ENCODE results near the gene CKAP2L.
A peak's percentile ranks its signal among the peaks of the same experiment; 100 is the strongest.

The CKAP2L gene

GRCh38 chr2:112757265-112757664, 7.1 kb downstream of the CKAP2L start:
- no peak for DNase-seq

DNA sequence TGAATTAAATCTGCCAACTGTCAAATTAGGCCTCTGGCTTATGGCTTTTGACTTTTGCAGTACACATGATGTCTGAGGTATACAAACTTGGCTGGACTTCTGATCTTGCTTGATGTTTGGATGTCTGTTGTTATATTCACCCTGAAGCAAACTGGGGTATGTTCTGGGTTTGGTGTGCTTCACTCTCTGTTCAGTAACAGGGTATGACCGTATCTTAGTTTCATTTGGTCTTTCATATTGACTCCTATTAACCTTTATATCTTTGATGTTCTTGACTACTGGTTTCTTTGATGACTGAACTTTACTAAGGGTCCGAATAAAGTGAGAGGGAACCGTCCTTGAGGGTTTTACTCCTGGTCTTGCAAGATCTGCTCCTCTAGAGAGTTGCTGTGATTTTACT, 8.2 kb downstream of the CKAP2L start:
- no peak for DNase-seq

DNA sequence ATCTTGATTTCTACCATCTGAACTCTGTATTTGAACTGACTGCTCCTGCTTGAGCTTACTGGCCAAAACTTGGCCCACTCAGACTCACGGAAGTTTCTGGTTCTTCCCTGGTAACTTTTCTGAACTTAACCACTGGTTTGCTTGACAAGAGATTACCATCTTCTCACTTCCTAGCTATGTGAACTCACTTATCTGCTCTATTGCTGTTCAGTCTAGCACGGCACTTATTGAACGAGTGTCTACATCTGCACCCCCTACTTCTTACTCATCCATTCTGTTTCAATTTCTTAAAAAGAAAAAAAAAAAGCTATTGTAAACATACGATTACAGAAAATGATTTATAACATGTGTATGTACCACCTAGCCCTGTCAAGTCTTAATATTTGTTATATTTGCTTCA, 9.0 kb downstream of the CKAP2L start:
- DNase-seq = no peak

DNA sequence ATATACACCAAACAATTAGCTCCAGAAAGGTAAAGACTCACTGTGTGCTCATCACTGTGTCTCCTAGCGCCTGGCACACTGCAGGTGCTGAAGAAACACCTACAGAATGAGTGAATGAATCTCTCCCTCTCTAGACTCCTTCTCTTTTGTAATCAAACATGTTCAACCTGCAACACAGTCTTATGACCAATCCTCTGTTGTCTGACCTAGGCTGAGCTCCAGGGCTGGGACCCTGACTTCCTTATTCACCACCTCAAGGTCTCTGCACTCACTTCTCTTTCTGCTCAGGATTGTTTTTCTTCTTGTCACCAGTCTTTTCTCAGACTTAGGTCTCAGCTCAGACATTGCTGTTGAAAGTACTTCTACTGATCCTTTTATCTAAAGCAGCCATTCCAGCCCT, 9.8 kb downstream of the CKAP2L start:
- DNase-seq = no peak

DNA sequence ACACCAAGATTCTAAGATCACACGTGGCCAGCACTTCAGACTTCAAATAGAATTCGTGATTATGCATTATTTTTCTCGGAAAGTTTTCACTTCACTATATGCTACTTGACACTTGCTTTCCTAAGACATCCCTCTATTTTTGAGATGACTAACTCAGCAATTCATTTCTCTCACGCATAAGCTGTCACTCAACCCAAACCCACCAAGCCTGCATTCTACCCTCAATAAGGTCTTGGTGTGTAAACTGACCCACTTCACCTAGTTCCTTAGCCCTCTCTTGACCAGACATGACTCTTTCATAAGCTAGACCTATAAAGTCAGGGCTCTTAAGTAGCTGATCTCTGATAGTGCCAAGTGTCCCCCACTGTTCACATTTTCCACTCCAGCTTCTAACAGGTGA, 11.7 kb downstream of the CKAP2L start:
- DNase-seq = no peak

GRCh38 chr2:112751451-112752197, 12.8 kb downstream of the CKAP2L start:
- DNase-seq = no peak

GRCh38 chr2:112750560-112750843, 13.9 kb downstream of the CKAP2L start:
- DNase-seq = no peak

DNA sequence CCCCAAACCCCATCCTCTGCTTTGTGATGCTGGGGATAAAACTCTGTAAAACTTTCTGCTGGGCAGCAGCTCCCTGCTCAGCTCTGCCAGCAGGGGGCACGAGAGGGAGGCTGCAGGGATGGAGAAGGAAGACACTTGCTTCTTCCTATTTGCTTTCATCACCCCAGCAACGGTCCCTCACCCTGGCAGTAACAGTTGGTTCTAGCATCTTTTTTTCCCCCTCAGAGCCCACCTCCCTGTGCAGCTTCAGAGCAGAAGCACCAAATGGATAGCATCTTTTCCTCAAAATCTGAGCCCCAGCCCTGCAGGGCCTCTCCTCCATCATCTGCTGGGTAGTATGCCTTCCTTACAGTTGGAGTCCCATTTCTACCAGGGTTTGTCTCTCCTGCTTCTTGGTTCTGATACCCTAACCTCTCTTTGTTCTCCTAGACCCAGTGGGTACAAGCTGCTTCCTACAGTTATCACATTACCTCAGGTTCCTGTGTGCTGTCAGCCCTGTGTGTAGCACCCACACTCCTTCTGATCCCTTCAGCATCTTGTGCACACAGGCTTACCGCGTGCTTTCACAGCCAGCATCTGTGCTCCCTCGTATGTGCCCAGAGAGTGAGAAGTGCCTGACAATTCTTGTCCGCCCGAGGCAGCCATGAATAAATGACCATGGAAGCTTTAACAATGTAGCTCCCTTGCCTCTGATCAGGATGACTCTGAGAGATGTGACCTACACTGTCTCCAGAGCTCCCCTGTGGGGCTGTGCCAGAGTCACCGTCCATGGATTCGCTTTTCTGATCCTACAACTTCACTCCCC, 14.5 kb downstream of the CKAP2L start:
- DNase-seq = no peak

DNA sequence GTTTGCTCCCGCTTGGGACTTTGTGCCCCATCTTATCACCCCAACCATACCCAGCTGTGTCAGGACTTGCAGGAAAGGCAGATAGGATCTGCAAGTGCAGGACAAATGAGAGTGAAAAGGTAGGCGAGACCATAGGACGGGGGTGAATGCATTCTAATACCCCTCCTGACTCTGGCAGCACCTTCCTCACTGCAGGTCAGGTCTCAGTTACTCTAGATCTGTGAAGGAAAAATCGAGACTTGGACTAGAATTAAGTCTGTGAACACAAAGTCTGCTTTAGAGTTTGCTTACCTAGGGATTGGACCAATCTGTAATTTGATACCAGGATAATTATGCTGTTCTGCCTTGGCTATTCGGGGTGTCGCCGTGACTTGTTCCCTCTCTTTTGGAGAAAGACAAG, 23.9 kb downstream of the CKAP2L start:
- DNase-seq = no peak

DNA sequence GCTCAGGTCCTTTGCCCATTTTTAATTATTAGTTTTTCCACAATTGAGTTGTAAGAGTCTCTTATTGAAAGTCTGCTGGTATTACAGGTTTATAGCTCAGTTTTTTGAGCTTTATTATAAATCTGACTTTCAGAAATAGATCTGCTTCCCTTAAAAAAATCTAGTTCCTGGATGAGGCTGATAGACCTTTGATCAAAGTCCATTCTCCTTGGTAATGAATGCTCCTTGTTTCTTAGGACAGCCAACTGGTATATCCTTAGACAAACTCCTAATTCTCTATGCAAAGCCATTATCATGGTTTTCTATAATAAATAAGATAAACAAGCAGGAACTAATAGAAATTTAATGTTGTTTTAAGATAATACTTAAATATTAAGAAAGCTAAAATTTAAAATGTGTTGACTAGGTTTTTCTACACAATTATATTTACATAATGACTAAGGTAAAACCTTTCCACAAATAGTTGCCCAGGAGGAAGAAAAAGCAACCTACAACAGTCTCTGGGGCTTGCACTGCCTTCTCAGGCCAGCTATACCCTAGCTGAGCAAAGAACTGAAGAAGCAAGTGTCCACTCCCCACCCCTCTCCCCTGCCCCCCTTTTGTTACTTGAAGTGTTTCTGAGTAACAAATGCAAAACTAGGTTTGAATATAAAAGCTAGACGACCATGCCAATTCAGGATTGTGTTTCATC, 26.7 kb downstream of the CKAP2L start:
- DNase-seq = no peak

- no peak for DNase-seq
Measured at GRCh38 chr2:112733871-112734270, 30.5 kb downstream of the CKAP2L start.

DNA sequence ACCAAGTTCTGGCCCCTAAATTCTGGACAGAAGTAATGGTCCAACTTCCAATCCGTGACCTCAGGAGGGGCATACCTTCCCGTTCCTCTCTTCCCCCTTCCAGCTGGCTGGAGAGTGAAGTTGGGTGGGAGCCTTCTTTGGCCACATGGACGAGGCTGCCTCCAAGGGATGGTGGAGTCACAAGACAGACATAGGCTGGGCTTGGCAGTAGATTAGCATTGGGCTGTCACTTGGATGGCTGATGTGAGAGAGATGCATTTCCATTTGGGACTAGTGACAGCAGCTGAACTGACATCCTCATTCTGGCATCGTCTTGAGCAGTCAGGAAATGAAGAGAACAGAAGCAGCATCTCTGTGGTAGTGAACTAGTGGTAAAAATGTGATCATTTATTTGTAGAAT, 31.0 kb downstream of the CKAP2L start:
- no peak for DNase-seq

GRCh38 chr2:112731479-112731878, 32.9 kb downstream of the CKAP2L start:
- DNase-seq = no peak

- no peak for DNase-seq
Measured at GRCh38 chr2:112730791-112731190, 33.6 kb downstream of the CKAP2L start.

DNA sequence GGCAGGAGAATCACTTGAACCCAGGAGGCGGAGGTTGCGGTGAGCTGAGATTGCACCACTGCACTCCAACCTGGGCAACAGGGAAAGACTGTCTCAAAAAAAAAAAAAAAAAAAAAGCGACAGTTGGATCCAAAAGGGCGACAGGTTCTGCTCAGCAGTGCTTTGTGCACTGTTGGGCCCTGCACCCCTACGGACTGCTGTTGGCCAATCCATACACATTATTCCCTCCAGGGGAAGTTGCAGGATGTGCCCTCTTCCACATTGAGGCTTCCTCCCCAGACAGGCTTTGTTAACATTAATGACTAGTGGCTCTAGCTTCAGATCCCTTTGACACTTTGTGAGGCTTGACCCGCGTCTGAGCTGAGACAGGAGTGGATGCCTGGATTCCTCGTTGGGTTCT, 34.2 kb downstream of the CKAP2L start:
- no peak for DNase-seq

DNA sequence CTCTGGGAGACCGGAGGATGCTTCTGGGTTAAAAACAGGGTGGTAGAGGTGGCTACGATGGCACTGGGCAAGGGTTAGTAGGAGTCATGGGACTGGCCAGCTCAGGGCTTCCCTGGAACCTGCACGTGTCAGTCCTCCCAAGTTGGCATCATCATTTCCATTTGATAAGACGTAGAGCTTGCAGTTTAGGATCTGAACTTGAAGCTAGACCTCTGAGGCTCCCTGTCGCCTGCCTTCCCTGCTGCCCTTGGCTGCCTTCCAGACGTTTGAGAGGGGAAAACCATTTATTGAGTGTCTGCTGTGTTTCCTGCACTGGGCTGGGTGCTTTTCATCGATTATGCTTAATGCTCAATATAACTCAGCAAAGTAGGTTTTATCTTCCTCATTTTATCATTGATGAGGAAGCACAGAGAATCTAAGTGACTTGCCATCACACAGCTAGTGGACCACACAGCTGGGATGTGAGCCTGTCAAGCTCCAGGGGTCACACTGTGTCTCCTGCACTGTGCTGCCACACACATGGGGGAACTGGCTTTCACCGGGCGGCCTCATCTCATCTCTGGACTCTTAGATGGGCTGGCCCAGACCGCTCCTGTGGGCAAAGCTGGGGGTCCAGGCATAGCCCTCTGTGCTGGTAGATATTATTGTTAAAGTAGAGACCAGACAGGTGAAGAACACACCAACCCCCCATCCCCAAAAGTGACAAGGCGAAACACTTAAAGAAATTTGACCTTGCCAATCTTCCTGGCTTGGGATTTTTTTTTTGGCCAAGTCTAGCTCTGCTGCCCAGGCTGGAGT, 35.8 kb downstream of the CKAP2L start:
- DNase-seq = no peak

DNA sequence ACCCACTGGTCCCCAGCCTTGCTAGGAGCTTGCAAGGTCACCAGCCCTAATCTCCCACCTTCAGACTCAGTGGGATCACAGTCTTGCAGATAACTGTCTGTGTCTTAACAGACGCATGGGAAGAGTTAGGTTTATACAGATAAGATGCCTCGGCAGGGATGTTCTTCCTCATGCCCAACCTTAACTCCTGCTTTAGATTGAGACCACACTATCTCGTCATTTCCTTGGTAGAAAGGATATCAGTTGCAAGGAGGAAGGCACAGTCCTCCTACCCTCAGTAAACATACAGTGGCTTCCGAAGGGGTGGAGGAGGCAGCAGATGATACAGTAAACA, 36.4 kb downstream of the CKAP2L start:
- DNase-seq = no peak

DNA sequence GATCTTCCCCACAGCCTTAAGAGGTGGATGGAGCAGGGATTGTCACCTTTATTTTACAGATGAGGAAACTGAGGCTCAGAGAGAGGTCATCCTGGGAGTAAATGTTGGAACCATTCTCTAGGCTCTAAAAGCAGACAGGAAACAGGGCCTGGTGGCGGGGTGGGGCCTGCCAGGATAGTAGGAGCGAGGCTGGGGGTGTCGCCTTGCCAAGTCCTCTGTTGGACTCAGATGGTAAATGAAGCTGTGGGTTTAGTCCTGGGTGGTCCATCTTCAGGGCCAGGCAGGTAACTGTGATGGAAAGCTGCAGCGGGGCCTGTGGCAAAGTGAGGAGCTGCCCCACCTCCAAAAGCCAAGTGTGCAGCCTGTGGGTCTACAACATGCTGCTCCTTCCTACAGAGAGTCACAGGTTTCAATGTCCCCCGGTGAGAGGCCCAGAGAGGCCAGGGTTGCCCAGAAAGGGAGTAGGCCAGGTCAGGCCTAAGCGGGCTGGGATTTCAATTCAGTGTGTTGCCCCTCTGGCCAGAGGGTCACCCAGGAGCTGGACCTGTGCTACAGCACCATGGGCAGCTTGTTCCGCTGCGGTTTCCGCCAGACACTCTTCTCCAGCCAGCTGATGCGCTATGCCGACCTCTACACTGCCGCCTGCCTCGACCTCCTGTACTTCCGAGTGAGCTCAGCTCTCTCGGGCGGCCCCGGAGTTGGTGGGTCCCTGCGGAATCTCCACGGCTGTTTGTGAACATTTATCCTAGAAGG, 37.0 kb downstream of the CKAP2L start:
- DNase-seq = no peak

DNA sequence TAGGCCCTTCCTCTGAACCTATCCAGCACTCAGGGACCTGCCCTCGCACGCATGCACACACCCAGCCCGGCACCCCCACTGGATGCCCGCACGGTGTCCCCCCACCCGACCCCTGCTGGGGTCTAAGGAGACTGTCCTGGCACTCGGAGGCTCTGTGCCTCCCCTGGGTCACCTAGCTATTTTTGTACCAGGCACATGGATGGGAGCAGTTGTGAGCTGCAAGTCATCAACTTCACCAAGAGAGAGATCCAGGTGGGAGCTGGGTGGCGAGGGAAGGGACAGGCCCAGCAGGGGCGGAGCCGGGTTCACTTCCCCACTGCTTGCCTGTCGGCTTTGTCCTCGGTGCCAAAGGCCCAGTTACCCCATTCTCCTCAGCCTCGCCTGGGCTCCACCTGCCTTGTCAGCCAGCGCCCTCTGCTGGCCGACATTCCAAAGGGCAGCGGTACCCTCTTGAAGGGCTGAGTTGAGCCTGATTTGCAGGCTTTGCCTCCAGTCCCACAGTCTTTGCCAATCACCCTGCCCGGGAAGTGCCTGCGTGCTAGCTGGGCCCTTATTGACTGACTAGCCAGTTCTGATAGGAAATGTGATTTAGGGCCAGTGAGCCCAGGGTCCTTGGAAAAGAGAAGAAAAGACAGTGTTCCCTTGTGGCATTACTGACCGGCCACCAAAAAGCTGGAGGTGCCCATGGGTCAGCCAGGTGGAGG, 37.8 kb downstream of the CKAP2L start:
- peak; percentile 87 for DNase-seq

DNA sequence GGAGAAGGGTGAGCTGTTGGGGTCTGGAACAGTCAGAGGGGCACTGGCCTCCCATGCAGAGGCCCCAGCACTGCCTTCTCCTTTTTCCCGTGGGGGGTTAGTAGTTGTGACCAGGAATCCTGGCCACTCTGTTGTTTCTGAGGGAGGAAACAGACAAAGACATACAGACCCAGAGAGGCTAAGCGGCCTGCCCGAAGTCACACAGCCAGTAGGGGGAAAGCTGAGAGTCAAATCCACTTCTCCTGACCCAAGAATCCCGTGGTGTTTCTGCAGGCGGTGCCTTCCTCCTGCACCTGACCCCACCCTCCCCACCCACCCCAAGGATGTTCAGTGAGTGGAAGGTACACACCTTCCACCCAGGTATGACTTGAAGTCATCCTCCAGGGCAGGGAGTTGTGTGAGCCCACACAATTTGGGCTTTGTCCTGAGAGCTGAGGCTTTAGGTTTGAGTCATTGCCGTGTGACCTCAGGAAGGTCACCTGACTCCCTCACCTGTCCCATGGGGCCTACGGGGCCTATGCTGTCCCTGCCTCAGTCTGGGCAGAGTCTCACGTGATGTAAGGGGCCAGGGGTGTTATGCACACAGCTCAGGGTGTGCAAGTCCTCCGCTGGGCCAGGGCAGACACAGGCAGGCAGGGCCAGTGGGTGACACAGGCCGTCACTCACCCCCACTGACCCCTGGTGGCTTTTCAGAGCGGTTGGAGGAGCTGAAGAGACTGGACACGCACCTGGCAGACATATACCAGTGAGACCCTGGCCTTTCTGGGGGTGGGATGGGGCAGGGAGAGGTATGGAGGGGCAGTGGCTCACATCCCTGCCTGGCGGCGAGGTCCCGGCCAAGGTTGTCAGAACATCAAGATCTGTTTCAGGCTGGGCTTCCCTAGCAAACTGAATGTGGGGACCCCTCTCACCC, 38.6 kb downstream of the CKAP2L start:
- DNase-seq = no peak
